GM13976 (cell line): Measurements from ENCODE around the gene HAPLN3.
A peak's percentile ranks its signal among the peaks of the same experiment; 100 is the strongest.

Source experiments
- DNase-seq: peaks from one replicate; pipeline ENCODE4 v3.0.0; 2012; ENCODE audit warnings: low spot score
- in situ Hi-C: fragments of 300-500 bp; cut with MboI; formaldehyde crosslinking; loops from one replicate; pipeline ENCODE4 v1.12.0; 2022; ENCODE audit warnings: low sequenced_read_pairs, mixed read lengths, inconsistent platforms; ENCODE audit not compliant: unreplicated experiment
- TF ChIP-seq, protein P1 (sequence below): IDR thresholded peaks from 2 replicates; pipeline ENCODE4 v1.5.1; 2012; ENCODE audit warnings: borderline replicate concordance, mild to moderate bottlenecking; ENCODE audit not compliant: insufficient read depth; ENCODE audit errors: extremely low read depth, missing control alignments, control extremely low read depth

HAPLN3 gene

DNA sequence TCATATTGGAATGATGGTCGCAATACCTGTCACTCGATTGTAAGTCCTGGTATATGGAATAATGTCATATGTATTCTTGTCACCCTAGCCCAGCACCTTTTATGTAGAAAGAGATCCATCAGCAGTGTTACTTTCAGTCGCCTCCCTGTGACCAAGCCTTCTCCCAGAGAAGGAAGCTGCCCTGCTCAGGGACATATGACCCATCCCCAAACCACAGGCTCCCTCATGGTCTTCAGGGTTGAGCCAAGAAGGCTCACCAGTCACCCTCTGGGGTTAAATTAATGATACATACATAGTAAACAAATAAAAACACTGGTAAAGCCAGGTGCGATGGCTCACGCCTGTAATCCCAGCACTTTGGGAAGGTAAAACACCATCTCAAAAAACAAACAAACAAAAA lies 22.4 kb upstream of the HAPLN3 start:
- TF ChIP-seq, protein P1, sequence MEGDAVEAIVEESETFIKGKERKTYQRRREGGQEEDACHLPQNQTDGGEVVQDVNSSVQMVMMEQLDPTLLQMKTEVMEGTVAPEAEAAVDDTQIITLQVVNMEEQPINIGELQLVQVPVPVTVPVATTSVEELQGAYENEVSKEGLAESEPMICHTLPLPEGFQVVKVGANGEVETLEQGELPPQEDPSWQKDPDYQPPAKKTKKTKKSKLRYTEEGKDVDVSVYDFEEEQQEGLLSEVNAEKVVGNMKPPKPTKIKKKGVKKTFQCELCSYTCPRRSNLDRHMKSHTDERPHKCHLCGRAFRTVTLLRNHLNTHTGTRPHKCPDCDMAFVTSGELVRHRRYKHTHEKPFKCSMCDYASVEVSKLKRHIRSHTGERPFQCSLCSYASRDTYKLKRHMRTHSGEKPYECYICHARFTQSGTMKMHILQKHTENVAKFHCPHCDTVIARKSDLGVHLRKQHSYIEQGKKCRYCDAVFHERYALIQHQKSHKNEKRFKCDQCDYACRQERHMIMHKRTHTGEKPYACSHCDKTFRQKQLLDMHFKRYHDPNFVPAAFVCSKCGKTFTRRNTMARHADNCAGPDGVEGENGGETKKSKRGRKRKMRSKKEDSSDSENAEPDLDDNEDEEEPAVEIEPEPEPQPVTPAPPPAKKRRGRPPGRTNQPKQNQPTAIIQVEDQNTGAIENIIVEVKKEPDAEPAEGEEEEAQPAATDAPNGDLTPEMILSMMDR, result no peak
- no peak for DNase-seq
- in situ Hi-C loops, result no loop called here

DNA sequence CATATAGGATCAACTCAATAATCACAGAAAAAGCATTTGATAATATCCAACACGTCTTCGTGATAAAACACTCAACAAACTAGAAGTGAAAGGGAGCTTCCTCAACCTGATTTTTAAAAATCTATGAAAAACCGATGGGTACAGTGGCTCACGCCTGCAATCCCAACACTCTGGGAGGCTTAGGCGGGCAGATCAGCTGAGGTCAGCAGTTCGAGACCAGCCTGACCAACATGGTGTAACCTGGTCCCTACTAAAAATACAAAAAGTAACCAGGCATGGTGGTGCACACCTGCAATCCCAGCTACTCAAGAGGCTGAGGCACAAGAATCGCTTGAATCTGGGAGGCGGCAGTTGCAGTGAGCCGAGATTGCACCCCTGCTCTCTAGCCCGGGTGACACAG lies 20.0 kb upstream of the HAPLN3 start:
- in situ Hi-C loops, result no loop called here
- DNase-seq, result no peak
- TF ChIP-seq, protein P1, result no peak

GRCh38 chr15:88913850-88914169 lies 18.5 kb upstream of the HAPLN3 start:
- in situ Hi-C loops, result no loop called here
- no peak for DNase-seq
- TF ChIP-seq, protein P1, result no peak

GRCh38 chr15:88913017-88913849 lies 17.9 kb upstream of the HAPLN3 start, which contains the start of gene MFGE8:
Gene MFGE8 (minus strand): TSS chr15:88913379. CDS start chr15:88913319, 60 bp downstream.
- DNase-seq, result peak; percentile 83
- in situ Hi-C loops, result no loop called here
- TF ChIP-seq, protein P1, result no peak

- in situ Hi-C loops, result no loop called here
- peak; percentile 33 for DNase-seq
- TF ChIP-seq, protein P1, result no peak
Measured at GRCh38 chr15:88912500-88912921, 17.2 kb upstream of the HAPLN3 start.

GRCh38 chr15:88911766-88912118 lies 16.4 kb upstream of the HAPLN3 start:
- in situ Hi-C loops, result no loop called here
- TF ChIP-seq, protein P1, result no peak
- DNase-seq, result peak; percentile 20
